Renal cortex interstitium (tissue), 11 donors: ENCODE measurements around the gene GRM7. TPM values are rescaled to one million over a fixed set of nuclear protein-coding genes. Genes with fewer than 3 reads are reported as not detected.

Experiments used
- DNase-seq, 11 donors: peaks; one replicate each; pipeline ENCODE4 v3.0.0-alpha.2; 2013; ENCODE audit warnings: low read depth in 9 of 11, low spot score in 4 of 11; ENCODE audit errors: extremely low read depth in 1 of 11
- polyA plus RNA-seq, 3 donors: library from polyadenylated mRNA; unstranded; fragments of 120-200 nt; gene quantifications; one replicate each; pipeline ENCODE4 v1.2.1, GENCODE V29; 2013; ENCODE audit not compliant: insufficient read length in 3 of 3

GRM7 gene
- polyA plus RNA-seq, 3 donors: 1.4 to 2.3 (median 2.0) TPM

- no peak for DNase-seq
Observed at GRCh38 chr3:7508821-7509220, 647.9 kb downstream of the GRM7 start.

DNA sequence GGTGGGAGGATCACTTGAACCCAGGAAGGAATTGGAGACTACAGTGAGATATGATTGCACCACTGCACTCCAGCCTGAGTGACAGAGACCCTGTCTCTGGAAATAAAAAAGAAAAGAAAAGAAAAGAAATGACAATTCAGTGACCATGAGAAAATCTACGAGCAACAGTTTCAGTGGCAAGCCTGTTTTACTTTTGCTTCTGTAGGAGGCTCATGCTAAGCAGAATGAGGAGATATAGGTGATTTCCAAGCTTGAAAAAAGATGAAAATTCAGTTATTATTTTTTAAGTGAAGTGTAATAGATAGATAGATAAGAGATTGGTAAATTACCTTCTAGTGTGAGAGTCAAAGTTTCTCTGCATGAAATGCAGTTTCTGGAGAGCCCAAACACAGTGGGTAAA, 651.1 kb downstream of the GRM7 start:
- DNase-seq: no peak

- no peak for DNase-seq
Observed at GRCh38 chr3:7518026-7518425, 657.1 kb downstream of the GRM7 start.

- DNase-seq: peak in 4 of 11 donors; percentile 11 to 31 (median 17)
Observed at GRCh38 chr3:7518456-7518855, 657.5 kb downstream of the GRM7 start.

GRCh38 chr3:7520059-7520458, 659.1 kb downstream of the GRM7 start:
- no peak for DNase-seq

DNA sequence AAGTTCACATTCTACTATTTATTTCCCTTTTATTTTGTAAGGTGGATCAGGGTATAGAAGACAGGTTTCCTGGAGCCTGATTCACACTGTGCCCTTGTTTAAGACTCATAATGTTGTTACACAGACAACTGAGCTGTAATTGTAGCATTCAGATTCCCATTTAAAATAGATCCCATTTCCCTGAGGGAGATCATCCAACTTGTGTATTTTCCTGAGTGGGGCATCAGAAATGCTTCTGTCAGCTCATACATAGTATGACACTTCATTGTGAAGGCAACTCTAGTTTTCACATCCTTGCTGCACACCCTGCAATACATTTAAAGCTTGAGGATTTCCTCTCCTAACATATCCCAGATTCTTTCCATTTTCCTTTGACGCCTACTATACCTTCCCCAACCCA, 659.7 kb downstream of the GRM7 start:
- no peak for DNase-seq

- DNase-seq: no peak
Observed at GRCh38 chr3:7536510-7536909, 675.6 kb downstream of the GRM7 start.

- DNase-seq: no peak
Observed at GRCh38 chr3:7536921-7537320, 676.0 kb downstream of the GRM7 start.

GRCh38 chr3:7543294-7543880, 682.5 kb downstream of the GRM7 start:
- DNase-seq: peak in 2 of 11 donors; percentile 1 to 11

DNA sequence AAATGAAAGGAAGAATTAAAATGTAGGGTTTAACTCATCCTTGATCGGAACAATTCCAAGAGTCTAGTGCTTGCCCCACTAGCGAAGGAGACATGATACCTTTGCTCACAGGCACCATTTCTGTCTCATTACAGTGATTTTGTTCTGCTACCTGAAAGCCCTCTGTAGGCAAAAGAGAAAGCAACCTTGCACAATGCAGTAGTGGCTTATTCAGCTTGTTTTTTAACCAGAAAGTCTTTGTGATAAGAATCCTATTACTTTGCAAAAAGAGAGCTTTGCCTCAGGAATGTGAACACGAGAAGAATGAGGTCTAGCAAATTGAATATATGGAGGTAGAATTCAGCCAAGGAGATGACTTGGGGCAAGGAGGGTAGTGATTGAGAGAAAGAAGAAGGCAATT, 684.4 kb downstream of the GRM7 start:
- no peak for DNase-seq

DNA sequence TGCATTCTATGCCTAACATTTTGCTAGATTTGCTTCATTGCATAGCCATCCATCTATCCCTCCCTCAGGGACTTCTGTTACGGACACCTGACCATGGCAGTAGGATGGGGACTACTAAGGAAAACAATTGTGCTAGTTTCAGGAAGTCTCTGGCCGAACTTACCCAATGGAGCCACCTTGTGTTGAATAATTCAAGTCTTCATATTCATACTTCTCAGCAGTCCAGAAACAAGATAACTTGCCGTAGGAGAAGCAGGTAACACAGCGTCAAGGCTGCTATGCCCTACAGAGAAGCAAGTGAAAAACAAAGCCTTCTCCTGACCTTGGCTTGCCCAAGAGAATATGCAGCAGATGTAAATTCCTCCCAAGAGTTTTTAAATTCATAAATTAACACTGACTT, 685.3 kb downstream of the GRM7 start:
- peak in 6 of 11 donors; percentile 7 to 37 (median 12) for DNase-seq

GRCh38 chr3:7547826-7548225, 686.9 kb downstream of the GRM7 start:
- no peak for DNase-seq

GRCh38 chr3:7562892-7563291, 702.0 kb downstream of the GRM7 start:
- DNase-seq: no peak

GRCh38 chr3:7565574-7565973, 704.7 kb downstream of the GRM7 start:
- no peak for DNase-seq

- no peak for DNase-seq
Observed at GRCh38 chr3:7567160-7567559, 706.2 kb downstream of the GRM7 start.

DNA sequence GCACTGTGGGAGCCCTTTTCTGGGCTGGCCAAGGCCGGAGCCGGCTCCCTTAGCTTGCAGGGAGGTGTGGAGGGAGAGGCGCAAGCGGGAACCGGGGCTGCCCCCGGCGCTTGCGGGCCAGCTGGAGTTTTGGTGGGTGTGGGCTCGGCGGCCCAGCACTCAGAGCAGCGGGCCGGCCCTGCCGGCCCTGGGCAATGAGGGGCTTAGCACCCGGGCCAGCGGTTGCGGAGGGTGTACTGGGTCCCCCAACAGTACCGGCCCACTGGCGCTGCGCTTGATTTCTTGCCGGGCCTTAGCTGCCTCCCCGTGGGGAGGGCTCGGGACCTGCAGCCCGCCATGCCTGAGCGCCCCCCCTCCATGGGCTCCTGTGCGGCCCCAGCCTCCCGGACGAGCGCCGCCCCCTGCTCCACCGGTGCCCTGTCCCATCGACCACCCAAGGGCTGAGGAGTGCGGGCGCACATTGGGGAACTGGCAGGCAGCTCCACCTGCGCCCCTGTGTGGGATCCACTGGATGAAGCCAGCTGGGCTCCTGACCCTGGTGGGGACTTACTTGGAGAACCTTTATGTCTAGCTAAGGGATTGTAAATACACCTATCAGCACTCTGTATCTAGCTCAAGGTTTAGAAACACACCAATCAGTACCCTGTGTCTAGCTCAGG, 707.7 kb downstream of the GRM7 start:
- no peak for DNase-seq

DNA sequence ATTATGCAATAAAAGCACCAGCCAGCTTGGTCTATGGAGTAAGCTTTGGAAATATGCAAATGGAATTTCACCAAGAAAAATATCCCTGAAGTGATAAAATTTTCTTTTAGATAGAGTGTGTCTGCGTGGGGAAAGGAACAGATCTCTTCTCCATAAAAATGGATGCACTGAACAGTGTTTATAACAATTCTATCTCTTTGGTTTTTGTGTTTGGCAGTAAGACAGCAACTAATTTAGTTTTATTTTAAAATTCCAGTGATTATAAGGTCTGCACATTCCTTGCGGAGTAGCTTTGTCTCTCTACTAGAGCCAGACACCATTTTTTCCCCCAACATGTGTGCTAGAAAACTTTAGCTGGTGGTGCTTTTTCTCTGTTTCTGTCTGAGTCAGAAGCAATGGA, 712.4 kb downstream of the GRM7 start:
- no peak for DNase-seq

DNA sequence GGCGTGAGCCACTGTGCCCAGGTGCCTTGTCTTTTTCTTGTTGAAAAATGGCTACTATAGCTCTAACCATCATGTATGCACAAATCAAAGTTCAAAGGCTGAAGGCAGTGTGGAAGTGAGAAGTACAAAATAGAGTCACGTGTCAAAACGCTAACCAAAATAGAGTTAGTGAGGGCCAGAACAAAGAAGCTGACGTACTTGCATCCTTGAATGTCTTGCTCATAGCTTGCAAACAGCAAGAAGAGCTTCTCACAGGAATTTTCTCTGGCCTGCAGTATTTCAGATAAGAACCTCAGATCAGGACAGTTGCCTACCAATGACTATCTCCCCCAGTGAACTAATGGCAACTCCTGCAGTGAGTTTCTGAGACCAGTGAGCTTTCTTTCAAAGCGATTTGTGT, 713.5 kb downstream of the GRM7 start:
- no peak for DNase-seq

GRCh38 chr3:7576071-7576470, 715.2 kb downstream of the GRM7 start:
- peak in 4 of 11 donors; percentile 14 to 59 (median 18) for DNase-seq

DNA sequence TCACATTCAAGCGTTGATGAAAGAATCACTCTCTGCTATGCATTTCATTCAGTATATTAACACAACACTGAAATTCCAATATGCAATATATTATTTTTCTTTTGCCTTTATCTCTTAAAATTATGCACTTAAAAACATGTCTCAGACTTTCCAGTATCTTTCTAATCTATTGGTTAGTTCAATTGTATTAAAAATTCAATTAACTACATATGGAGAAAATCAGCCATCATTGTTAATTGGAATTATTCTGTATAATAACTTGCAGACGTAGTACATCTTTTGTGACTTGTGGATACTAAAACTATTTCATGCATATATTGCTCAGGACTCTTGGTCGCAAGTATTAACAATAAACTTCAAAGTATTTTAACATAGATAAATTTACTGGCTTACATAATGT, 715.6 kb downstream of the GRM7 start:
- DNase-seq: no peak

- no peak for DNase-seq
Observed at GRCh38 chr3:7577513-7577912, 716.6 kb downstream of the GRM7 start.
